ENCODE results near the gene FKBP10. TPM values are rescaled to one million over a fixed set of nuclear protein-coding genes. Genes with fewer than 3 reads are reported as not detected.

Gene FKBP10
- total RNA-seq, 1 donor from 2014 or later, result 5.1 TPM

DNA sequence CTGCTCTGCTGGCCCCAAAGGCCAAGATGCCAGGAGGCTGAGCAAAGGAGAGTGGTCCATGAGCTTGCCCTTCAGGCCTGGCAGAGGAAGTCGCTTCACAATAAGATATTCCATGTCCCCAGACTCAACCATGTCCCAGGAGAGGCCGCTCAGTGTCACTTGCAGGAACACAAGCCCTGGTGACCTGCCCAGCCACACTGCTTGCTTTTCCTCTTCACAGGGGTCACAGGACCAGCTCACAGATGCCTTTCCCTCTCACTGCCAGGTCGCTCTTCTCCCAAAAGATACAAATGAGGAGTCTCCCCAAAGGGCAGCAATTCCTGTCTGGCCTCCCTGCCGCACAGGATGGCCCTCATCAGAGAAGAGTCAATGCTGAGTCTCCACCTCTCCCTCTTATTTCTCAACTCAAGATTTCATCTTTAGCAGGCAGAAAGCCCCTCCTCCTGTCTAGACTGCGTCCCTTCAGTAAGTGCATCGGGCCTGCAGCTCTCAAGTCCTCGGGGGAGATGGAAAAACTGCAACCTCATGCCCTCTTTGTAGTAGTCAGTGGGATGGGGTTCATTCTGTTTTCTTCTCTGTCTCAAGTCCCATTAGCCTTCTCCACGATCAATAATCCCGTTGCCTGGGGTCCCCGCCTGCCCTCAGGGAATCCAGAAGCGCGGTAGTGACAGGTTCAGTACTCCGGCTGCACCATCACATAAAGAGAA lies 31.2 kb upstream of the FKBP10 start:
- ATAC-seq (no peak), DNase-seq (ENCODE audit: low spot score) (no peak)

DNA sequence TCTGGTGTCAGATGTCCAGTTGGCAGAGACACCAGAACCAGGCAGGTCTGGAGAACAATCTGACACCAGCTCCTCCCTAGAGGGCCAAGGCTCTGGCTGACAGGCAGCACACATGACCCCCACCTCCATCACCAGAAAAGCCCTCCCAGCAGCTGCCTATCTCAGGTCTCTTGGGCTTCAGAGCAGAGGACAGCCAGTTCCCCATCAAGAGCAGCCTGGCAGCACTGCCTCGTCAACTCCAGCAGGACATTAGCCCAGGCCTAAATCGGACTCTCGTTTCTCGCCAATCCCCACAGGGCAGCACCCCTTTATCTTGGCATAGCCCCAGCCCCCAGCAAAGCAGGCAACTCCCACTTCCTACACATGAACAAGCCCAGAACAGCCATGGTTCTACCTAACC lies 30.7 kb upstream of the FKBP10 start:
- DNase-seq (ENCODE audit: low spot score) (no peak), ATAC-seq (no peak)

DNA sequence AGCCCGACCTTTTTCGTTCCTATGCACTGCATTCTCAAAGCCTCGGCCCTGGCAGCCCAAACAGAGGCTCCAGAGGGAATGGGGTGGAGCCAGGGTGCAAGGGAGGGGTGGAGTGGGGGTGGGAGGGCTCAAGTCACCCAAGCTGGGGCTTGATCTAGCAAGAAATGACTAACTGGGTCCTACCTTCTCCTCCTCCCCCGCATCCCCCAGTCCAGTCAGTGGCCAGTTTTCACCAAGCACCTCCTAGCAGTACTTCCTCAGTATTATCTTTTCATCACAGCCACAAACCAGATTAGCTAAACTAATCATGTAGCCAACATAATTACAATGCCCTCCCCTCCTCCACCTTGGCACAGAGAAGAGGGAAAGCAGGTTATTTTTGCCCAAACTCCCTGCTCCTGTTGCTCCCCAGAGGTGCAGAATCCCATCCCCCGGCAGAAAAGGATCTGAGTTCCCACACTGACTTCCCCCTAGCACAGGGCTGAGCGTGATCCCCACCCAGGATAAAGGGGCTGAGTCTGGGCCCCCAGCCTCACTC lies 28.5 kb upstream of the FKBP10 start:
- no peak for ATAC-seq
- no peak for DNase-seq (ENCODE audit: low spot score)

DNA sequence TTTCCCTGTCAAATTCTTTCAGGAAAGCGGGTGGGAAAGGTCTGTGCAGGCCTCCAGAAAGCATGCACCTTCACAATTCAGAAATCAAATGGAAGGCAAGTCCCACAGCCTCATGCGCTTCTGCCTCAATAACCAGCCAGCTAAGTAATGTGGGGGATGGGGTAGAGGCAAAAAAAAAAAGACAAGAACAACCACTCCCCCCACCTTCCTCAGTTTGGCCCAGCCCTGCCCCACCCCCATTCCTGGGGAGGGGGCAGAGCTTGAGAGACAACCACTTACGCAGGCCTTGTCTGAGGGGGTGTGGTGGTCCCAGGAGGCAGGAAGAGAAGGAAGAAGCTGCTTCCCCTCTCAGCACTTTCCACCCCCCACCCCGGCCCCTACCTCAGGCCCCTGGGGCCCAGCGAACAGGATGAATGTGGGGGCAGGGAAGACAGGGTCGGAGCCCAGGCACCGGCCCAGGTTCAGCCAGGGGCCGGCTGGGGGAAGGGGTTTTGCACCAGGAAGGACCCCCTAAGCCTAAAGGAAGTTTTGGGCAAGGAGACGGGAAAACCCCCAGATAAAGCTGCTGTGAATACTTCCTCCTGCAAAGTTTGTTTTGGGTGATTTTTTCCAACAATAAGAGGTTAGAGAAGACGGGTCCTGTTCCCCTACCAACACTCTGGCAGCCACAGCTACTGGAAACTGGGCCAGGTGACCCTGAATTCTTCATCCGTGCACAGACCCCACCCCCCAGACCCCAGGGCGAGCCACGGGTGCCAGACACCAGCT lies 27.5 kb upstream of the FKBP10 start:
- DNase-seq (ENCODE audit: low spot score) (no peak), ATAC-seq (no peak)

DNA sequence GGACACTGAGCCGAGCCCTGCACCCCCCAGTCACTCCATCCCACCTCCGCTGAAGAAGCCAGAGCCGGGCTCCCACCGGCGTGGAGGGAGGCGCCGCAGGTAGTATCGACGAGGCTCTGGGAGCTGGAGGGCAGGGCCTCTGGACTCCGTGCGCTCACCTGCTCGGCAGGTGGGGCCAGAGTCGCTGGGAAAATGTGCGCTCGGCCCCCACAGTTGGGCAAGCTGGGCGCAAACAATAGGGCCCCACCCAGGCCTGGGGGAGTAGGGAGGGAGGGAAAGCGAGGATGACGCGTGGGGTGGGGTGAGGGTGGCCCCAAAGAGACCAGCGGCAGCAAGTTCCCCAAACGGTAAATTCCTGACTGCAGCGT lies 27.0 kb upstream of the FKBP10 start:
- peak; percentile 31 for ATAC-seq
- no peak for DNase-seq (ENCODE audit: low spot score)

DNA sequence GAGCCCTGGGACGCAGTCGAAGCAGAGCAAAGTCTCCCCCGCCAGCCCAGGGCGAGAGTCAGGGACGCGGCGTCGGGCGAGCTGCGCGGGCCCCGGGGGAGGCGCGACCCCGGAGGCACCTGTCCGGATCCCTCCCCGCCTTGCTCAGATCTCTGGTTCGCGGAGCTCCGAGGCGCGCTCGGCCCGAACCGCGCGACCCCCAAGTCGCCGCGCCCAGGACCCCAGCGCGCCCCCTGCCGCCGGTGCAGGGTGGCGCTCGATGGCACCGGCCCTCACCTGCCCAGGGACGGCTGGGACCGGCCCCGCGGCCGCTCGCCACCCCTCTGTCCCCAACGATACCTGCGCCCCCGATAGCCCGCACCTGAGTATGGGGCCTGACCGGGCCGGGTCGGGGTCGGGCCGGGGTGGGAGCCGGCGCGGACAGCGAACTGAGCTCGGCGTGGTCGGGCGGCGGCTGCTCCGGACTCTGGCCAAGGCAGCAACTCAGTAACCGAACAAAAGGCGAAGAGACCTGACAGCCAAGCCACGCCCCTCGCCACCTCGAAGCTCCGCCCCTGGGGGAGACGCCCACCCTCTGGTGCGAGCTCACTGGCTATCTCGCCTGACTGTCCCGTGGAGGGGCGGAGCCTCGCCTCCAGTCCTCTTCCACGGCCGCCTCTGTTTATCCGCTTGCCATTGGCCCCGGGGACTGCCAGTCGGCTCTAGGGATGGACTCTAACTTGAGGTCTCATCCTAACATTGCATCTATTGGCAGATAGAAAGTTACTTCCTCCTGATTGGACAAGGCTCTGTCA lies 26.4 kb upstream of the FKBP10 start, which contains the start of gene JUP:
Gene JUP (minus strand): TSS at position 485 of the 794 bp plus-strand sequence. CDS start 14,857 bp downstream, outside the sequence.
- ATAC-seq (peak; percentile 94), DNase-seq (ENCODE audit: low spot score) (peak; percentile 100)

DNA sequence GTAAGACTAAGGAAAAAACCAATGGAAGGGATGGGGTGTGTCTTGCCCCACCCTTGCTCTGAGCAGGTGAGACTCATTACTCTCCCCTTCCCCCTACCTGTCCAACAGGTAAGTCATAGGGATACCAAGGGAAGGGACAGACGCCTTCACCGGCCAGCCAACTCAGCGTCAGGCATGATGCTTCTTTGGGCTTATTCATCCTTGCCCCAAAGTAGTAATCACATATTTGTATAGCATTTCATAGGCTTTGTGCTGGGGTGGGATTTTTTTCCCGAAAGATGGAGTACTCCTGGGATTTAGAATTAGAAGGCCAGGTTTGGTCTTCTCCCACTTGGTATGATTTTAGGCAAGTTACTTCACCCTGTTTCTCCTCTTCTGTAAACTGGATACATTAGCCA lies 25.8 kb upstream of the FKBP10 start:
- DNase-seq (ENCODE audit: low spot score) (no peak), ATAC-seq (no peak)

DNA sequence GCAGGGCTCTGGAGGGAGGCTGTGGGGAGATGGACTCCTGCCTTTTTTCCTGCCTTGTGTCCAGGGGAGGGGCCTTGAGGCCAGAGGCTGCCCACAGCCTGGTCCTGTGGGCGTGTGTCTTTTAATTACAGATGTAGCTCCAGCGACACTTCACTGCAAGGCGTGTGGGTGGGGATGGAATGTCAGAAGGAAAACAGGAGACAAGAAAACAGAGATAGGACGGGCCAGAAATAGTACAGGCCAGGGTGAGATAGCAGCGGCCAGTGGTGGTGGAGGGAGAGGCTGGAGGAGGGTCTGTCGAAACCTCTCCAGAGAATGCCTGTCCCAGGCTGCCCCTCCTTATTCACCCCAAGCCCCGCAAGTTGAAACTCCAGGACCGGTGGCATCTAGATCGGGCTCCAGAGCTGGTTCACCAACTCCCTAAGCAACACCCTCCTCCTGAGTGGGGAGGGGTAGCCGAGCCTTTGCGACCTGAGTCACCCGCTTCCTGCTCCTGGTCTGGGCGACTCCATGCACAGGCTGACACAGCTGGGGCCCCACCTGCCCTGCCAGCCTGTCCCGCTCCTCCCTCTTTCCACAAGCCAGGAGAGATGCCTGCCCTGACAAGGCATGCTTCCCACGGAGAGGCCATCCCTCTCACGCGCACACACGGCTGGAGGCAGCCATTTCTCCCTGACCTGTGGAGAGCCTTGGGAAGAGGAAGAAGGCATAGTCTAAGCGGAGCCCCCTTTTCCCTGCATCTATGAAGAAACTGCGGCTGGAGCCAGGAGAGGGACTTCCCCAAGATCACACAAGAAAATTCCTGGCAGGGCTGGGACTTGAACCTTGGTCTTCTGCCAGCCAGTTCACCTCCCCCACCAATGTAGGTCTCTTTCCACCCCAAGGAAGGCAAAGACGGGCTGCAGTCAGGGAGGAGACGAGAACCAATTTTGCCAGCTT lies 19.7 kb upstream of the FKBP10 start:
- peak; percentile 33 for ATAC-seq
- no peak for DNase-seq (ENCODE audit: low spot score)

DNA sequence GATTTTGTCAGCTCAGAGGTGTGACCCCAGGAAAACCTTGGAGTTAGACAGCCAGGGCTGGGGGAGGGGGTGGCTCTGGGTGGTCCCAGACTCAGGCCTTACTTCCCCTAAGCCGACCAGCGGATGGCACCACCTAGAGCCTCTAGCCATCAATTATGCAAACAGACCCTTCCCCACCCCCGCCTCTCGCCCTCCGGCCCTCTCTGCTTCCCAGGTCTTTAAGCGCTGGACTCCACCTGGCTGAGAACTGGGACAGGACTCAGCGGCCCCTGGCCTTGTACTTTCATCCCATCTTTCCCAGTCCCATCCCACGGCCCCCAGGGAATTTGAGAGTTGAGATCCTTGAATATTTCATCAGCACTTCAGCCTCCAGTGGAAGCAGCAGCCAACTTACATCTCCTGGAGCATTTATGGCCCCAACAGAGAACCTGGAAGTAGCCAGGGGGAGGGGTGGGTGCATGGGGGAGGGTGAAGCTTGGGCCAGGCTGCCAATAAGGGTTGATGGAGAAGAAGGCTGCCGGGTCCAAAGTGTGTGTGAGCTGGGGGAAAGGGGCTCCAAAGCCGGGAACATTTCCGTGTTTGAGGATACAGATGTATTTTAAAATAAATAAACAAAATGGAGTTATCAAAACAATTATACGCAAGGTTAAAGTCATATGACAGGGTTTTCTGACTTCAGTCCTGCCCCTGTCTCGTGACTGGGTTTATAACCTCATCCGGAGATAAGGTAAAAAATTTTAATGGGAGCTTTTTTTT lies 18.8 kb upstream of the FKBP10 start:
- ATAC-seq (no peak), DNase-seq (ENCODE audit: low spot score) (no peak)

DNA sequence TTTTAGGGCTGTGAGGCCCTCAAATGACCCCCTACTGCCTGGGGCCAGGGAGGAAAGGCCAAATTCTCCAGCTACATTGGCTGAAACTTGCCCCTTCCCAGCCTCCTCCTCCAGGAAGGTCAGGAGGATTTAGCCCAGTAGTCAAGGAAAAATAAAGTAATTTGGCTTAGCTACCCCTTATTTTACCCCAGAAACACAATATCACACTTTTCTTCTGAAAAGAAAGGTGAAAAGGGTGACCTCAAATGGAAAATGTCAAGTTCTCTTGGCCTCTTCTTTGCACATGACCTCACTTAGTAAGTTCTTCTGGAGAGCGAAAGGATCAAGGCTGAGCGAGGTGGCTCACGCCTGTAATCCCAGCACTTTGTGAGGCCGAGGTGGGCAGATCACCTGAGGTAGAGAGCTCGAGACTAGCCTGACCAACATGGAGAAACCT lies 18.2 kb upstream of the FKBP10 start:
- ATAC-seq, result no peak
- no peak for DNase-seq (ENCODE audit: low spot score)

DNA sequence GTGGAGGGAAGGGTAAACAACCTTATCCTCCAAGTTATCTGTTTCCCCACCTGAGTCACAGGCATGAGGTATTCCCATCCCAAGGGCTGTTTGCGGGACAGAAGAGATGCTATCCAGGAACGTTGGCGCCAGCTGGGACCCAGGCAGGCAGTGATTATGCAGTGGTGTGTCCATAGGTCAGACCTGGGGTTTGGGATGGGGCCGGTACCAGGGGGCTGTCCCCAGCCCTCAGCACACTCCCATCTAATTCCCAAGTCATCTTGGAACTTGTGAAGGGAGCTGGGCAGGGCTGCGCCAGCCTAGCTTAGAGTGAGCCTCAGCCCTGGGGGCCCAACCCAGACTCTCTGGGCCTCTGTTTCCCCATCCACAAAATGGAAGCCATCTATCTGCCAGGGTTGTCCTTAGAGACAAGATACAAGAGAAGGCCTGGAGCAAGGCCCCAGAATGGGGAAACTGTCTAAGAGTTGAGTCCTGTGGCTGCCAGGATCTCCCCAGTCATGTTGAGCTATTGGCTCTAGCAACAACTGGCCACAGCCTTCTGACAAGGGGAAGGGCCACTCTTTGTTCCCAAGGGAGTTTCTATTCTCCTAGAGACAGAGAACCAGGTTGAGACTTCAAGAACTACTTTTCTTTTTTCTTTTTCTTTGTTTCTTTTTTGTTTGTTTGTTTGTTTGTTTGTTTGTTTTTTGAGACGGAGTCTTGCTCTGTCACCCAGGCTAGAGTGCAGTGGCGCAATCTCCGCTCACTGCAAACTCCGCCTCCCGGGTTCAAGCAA lies 16.5 kb upstream of the FKBP10 start:
- no peak for ATAC-seq
- DNase-seq (ENCODE audit: low spot score), result no peak

DNA sequence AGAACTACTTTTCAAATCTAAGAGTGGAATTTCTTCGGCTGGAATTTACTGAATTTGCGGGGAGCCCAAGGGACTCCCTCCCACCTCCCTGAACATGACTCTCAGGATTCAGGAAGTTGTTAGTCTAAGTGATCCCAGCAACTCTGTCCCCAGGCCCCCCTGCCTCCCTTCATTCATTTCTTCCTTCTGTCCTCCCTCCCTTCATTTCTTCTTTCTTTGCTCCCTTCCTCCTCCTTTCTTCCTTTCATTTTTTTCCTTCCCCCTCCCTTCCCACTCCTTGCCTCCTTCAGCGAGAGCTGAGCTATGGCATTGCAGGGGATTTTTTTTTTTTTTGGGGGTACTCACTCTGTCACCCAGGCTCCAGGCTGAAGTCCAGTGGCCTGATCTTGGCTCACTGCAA lies 15.4 kb upstream of the FKBP10 start:
- DNase-seq (ENCODE audit: low spot score) (no peak), ATAC-seq (no peak)

DNA sequence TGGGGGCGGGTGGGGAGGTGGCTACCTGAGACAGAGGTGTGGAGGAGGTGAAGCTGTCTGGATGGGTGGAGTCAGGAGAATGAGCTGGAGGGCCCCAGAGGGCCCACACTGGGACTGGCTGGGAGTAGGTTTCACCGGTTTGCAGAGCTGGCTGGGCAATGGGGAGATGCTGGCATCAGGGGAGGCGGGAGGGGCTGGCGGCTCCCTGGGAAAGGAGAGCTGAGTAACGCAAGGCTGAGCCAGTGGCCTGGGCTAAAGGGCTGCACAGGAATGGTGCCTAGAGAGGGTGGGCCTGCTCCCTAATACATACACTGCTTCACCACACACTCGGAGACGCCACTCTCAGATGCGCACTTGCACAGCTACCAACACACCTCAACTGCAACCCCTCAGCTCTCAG lies 13.4 kb upstream of the FKBP10 start:
- DNase-seq (ENCODE audit: low spot score), result no peak

DNA sequence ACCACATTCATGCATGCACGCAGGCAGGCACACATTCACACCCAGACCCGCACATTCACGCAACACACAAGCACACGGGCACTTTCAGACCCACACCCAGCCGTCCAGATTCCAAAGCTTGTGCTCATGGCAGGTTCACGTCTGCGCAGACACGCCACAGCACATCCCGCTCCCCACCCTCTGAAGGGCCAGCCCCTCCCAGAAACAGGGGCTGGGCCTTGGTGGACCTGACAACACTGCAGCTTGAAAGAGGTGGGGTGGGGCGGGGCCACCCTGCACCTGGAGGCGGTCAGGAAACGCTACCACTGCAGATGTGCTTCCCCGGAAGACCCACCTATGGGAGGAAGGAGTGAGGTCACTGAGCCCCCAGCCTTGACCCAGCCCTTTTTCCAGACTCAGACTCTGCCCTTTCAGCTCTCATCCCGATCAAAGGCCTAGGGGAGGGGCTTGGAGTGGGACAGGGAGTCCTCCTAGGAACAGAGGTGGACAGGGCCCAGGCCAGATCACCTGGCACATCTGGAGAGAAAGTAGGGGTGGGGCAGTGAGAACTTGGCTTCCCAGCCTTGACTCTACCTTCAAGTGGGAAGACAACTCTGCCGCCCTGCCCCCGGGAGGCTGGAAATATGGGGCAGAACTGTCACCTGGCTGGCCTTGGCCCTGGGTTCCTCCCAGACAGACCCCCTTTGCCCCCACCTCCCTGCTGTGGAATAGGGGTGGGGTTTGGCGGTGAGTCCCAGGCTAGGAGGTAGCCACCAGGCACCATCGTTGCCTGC lies 12.0 kb upstream of the FKBP10 start:
- DNase-seq (ENCODE audit: low spot score) (no peak), ATAC-seq (peak; percentile 38)

More for the DNA sequence above, 13.4 kb upstream of the FKBP10 start:
- ATAC-seq, result no peak

DNA sequence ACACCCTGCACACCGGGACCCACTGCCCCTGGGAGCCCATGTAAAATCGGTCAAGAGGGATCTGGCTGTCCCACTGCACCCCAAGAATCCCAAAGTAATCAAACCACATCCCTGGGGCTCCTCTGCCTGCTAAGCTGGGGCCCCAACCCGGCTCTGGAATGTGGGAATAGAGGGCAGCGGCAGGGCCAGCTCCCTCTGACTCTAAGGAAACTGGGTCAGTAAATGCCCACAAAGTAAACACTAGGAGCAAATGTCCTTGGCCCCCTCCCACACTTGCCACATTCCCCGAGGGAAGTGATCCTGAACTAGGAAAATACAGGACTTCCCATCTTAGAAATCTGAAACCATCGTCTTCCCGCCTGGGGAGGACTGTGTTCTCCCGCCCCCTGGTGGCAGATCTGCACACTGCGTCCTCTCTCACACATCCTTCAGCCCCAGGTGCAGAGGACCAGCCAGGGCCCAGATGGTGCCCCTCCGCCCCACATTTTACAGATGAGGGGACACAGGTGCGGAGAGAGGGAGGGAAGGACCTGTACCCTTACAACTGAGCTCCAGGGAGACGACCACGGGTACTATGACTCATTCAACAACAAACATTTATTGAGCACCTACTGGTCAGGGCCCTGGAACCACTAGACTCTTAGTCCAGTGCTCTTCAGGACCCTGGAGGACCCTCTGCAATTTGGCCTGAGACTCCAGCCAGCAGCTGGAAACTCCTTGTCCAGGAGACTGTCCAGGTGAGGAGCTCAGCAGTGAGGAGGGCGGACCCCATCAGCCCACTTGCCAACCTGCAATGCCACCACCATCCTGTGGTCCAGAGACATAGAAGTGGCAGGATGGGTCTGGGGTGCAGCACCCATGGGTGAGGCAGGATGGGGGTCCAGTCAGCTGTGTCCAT lies 11.2 kb upstream of the FKBP10 start:
- ATAC-seq (peak; percentile 96), DNase-seq (ENCODE audit: low spot score) (peak; percentile 81)

DNA sequence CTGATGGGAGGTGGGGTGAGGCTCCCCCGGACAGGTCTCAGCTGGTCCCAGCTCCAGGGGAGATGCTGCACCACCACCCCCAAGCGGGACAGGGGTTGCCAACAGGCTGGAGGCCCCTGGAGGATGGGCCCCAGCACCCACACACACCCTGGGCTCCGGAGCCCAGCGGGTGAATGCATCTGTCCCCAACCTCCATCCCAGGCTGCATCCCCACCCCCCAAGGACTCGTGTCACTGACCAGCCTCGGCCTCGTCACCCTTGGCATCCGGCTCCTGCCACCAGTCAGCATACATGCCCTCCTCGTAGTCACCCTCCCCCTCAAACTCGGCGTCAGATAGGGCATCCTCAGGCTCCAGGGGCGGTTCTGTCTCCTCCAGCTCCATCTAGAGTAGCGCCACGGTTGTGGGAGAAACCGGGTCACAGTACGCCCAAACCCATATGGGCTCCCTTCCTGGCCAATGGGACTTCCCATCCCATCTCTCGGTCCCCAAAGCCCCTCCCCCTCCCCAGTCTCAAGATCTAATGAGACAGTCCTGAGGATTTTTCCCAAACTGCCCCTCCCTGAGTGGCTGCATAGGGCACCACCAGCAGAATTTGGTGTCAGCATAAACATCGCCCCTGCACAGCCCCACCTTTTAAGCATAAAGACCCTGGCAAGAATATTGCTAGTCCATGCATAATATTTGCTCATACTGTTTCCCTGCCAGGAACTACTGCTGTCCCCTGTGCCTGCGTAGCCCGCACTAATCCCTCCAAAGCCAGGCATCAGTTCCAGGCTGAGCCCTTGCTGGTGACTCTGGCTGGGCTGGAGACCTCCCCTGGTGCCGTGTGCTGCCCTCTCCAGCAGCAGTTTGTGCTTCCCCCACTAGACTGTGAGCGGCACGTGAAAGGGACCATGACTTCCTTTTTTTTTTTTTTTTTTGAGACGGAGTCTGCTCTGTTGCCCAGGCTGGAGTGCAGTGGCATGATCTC lies 9.5 kb upstream of the FKBP10 start:
- ATAC-seq (no peak), DNase-seq (ENCODE audit: low spot score) (no peak)
